Psoas muscle (tissue), 8 donors: ENCODE data around the gene RPL34. TPM values are rescaled to one million over a fixed set of nuclear protein-coding genes. Genes with fewer than 3 reads are reported as not detected.

Source experiments
- ATAC-seq, 4 donors: fragments of 200-7000 bp; cut with Tn5 transposase; one replicate each; pipeline ENCODE4 v1.9.1; 2020; ENCODE audit warnings: moderate library complexity in 3 of 4, mild to moderate bottlenecking in 2 of 4
- DNase-seq, 2 donors: peaks; one replicate each; pipeline ENCODE4 v3.0.0-alpha.2; 2020
- H3K27ac ChIP-seq: fragments of 200-600 bp; one replicate; pipeline ENCODE4 v1.8.0; 2022
- H3K27me3 ChIP-seq, 3 donors: fragments of 200-600 bp in 1 of 3; one replicate each; pipeline versions ENCODE4 v1.6.1 to v1.8.0; 2013 to 2022; ENCODE audit warnings: low read length in 2 of 3, mild to moderate bottlenecking in 2 of 3, moderate library complexity in 1 of 3; ENCODE audit not compliant: insufficient read depth in 3 of 3
- H3K36me3 ChIP-seq, 2 donors: fragments of 200-600 bp in 1 of 2; one replicate each; pipeline versions ENCODE4 v1.6.1 to v1.8.0; 2013 to 2022; ENCODE audit warnings: low read depth in 1 of 2, mild to moderate bottlenecking in 1 of 2, moderate library complexity in 1 of 2; ENCODE audit not compliant: insufficient read depth in 1 of 2
- H3K4me1 ChIP-seq: fragments of 200-600 bp; one replicate; pipeline ENCODE4 v1.8.0; 2022
- H3K4me3 ChIP-seq: fragments of 200-600 bp; one replicate; pipeline ENCODE4 v1.8.0; 2022; ENCODE audit warnings: mild to moderate bottlenecking
- H3K9me3 ChIP-seq: fragments of 200-600 bp; one replicate; pipeline ENCODE4 v1.8.0; 2022
- WGBS, 3 donors: extraction: QIAGEN DNeasy Blood & Tissue Kit; methylation state at CpG; one replicate each; pipeline versions ENCODE4 v1.1.6 to v1.1.7; 2013; 5-methylcytosine and 5-hydroxymethylcytosine counted together
- intact Hi-C, 2 donors: fragments of 100-400 bp; cut with DNase I; formaldehyde crosslinking; loops; one replicate each; pipeline versions ENCODE4 v1.11.0 to v1.14.2; 2022
- polyA plus RNA-seq, 3 donors: library from polyadenylated mRNA; stranded (reverse); fragments of 200-250 nt; gene quantifications; one replicate each; pipeline ENCODE4 v1.2.3, GENCODE V29; 2013
- total RNA-seq, 4 donors: library from RNA; stranded (reverse); fragmentation: NEBNext Ultra II Directional in 2 of 4; extraction: Animal tissue kit (Norgen Biotek cat#: 25700) in 2 of 4; gene quantifications; one replicate each; pipeline versions ENCODE4 v1.2.1 to v1.2.4, GENCODE V29; 2021 to 2023
- TF ChIP-seq, protein P1 (sequence below): fragments of 200-600 bp; IDR thresholded peaks from one replicate; pipeline ENCODE4 v1.8.0; 2022; ENCODE audit warnings: antibody characterized with exemption
- donor health status: healthy with polysubstance abuse.
- donor health status: DM: no; HTN: no; CAD: no; lungs with moderate emphysema.
- donor health status: Bipolar disorder and iron deficiency.
- donor health status: healthy.
- donor health status: DM: yes; HTN: yes; CAD: no.
- donor health status: DM: no; HTN: no; CAD: no.
- donor health status: DM: no; HTN: no; CAD: no.
- donor health status: DM: yes; HTN: yes; CAD: no.

The RPL34 gene
- total and polyA plus RNA-seq, 7 donors = 614 to 2,947 (median 727) TPM

DNA sequence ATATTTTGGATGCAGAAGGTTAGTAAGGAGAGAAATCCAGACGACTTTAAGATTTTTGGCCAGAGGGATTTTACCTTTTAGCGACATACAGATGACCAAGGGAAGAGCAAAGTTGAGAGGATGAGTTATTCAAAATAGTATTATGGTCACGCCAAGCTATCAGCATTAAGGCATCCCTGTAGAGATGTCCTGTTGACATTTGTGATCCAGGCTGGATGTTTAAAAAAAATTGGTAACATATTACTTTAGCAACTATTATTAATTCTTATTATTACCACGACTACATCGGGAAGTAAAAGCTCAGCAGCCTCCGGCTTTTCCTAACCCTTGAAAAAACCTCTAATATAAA lies 29.5 kb downstream of the RPL34 start:
- intact Hi-C loops = loop anchor here in 1 of 2 donors (1.0 kb wide), 1 partner anchor 30 kb away; the partner anchor contains the start of gene RPL34
- Histone ChIP-seq H3K27me3 (no peaks in the 10 kb centered on the region), H3K4me1 (peaks cover 12% of the 10 kb centered on the region), H3K9me3 (no peaks in the 10 kb centered on the region), H3K27ac (peak overlapping the region; percentile 93), H3K36me3 (no peaks in the 10 kb centered on the region), H3K4me3 (peak overlapping the region; percentile 99)
- TF ChIP-seq, protein P1, sequence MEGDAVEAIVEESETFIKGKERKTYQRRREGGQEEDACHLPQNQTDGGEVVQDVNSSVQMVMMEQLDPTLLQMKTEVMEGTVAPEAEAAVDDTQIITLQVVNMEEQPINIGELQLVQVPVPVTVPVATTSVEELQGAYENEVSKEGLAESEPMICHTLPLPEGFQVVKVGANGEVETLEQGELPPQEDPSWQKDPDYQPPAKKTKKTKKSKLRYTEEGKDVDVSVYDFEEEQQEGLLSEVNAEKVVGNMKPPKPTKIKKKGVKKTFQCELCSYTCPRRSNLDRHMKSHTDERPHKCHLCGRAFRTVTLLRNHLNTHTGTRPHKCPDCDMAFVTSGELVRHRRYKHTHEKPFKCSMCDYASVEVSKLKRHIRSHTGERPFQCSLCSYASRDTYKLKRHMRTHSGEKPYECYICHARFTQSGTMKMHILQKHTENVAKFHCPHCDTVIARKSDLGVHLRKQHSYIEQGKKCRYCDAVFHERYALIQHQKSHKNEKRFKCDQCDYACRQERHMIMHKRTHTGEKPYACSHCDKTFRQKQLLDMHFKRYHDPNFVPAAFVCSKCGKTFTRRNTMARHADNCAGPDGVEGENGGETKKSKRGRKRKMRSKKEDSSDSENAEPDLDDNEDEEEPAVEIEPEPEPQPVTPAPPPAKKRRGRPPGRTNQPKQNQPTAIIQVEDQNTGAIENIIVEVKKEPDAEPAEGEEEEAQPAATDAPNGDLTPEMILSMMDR = no peak
- no peak for DNase-seq
- ATAC-seq = peak in 1 of 4 donors; percentile 3
- WGBS, 3 donors = 0 to 1% (median 1%) methylated on average over 6 of the region's 6 CpGs

GRCh38 chr4:108650212-108651013 lies 30.0 kb downstream of the RPL34 start, which contains the start of gene OSTC:
OSTC (plus strand) TSS chr4:108650599; CDS start chr4:108650656, 57 bp downstream.
- 0% methylated on average over 45 of the region's 45 CpGs for WGBS, 3 donors
- ATAC-seq = peak; percentile 98 to 99 (median 98)
- H3K27ac ChIP-seq = peak within 1 kb of the TSS; percentile 93
- H3K4me1 ChIP-seq = peaks cover 12% of the 10 kb centered on the region
- no peaks in the 10 kb centered on the region for H3K9me3 ChIP-seq
- H3K27me3 ChIP-seq = no peaks in the 10 kb centered on the region
- TF ChIP-seq, protein P1 = no peak
- DNase-seq = peak; percentile 95 to 97
- H3K36me3 ChIP-seq = peaks cover 0 to 1% of the 10 kb centered on the region in 2 donors
- intact Hi-C loops = loop anchor here in 1 of 2 donors (1.0 kb wide), 1 partner anchor 30 kb away; the partner anchor contains the start of gene RPL34
- peak within 1 kb of the TSS; percentile 99 for H3K4me3 ChIP-seq

DNA sequence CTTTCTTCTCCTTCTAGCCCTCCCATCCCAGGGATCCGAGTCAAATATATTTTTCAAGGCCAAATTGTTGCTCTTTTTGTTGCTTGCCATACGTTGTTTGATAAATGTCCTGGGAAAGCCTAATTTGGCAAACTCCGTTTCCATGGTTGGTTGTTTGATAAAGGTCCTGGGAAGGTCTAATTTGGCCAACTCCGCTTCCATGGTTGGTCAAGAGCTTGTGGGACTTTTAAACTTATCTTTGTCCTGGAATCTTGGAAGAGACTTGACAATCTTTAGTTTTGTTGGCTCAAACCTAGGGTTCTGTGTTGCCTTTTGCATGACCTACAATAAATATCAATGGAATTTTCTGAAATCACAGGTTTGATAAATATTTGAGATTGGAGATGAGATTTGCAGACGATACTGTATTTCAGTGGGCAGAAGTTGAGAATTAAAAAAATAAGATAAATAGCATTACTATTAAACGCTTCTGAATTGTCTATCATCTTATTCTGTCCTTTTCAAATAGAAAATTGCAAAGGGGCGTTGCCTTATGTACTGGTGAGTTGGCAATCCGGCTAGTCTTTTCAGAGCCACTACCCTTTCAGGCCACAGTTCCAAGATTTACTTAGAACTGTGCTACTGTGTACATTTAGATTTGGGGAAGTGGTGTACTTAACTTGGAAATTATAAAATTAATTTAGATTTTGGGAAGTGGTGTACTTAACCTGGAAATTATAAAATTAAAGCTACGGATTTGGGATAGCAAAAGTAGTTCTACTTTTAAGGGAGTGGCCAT lies 30.8 kb downstream of the RPL34 start:
- TF ChIP-seq, protein P1 = no peak
- H3K4me3 ChIP-seq = peak overlapping the region; percentile 99
- H3K27me3 ChIP-seq = no peaks in the 10 kb centered on the region
- peak in 2 of 4 donors; percentile 13 to 16 for ATAC-seq
- peaks cover 0 to 9% of the 10 kb centered on the region in 2 donors for H3K36me3 ChIP-seq
- no peaks in the 10 kb centered on the region for H3K9me3 ChIP-seq
- DNase-seq = no peak
- WGBS, 3 donors = 5 to 7% (median 6%) methylated on average over 9 of the region's 9 CpGs
- H3K4me1 ChIP-seq = peaks cover 12% of the 10 kb centered on the region
- intact Hi-C loops = no loop called here
- H3K27ac ChIP-seq = peak overlapping the region; percentile 93

- DNase-seq (no peak), ATAC-seq (no peak)
- no peaks in the 10 kb centered on the region for H3K27me3 ChIP-seq
- no peaks in the 10 kb centered on the region for H3K9me3 ChIP-seq
- 46 to 51% (median 49%) methylated on average over 3 of the region's 3 CpGs for WGBS, 3 donors
- H3K4me3 ChIP-seq = no peak overlapping the region
- H3K27ac ChIP-seq = no peak overlapping the region
- H3K36me3 ChIP-seq = peaks cover 4 to 74% of the 10 kb centered on the region in 2 donors
- H3K4me1 ChIP-seq = peaks cover 11% of the 10 kb centered on the region
- intact Hi-C loops = no loop called here
- TF ChIP-seq, protein P1 = no peak
Observed at GRCh38 chr4:108662629-108663028, 42.3 kb downstream of the RPL34 start.
